Adipocyte (in vitro differentiated cells): ENCODE results near the gene NF2.
A peak's percentile ranks its signal among the peaks of the same experiment; 100 is the strongest.

Experiments
- DNase-seq: peaks from one replicate; pipeline ENCODE4 v3.0.0-alpha.2; 2015; ENCODE audit warnings: low read depth
- H3K27me3 ChIP-seq: replicated peaks from 2 replicates; pipeline ENCODE4 v1.7.0; 2013; ENCODE audit warnings: mild to moderate bottlenecking, low read length, moderate library complexity; ENCODE audit not compliant: control insufficient read depth, insufficient read depth
- H3K36me3 ChIP-seq: 2 replicates; pipeline ENCODE4 v1.7.0; 2013; ENCODE audit warnings: low read length, mild to moderate bottlenecking, moderate library complexity; ENCODE audit not compliant: control insufficient read depth, insufficient read depth, severe bottlenecking
- H3K4me1 ChIP-seq: 2 replicates; pipeline ENCODE4 v1.7.0; 2013; ENCODE audit warnings: mild to moderate bottlenecking, low read length, moderate library complexity; ENCODE audit not compliant: control insufficient read depth, insufficient read depth
- H3K4me3 ChIP-seq: 2 replicates; pipeline ENCODE4 v1.7.0; 2013; ENCODE audit warnings: mild to moderate bottlenecking, low read length, moderate library complexity
- H3K9ac ChIP-seq: 2 replicates; pipeline ENCODE4 v1.7.0; 2013; ENCODE audit warnings: mild to moderate bottlenecking, low read length, moderate library complexity
- H3K9me3 ChIP-seq: 2 replicates; pipeline ENCODE4 v1.7.0; 2013; ENCODE audit warnings: mild to moderate bottlenecking, low read length, moderate library complexity; ENCODE audit not compliant: control insufficient read depth

The NF2 gene

DNA sequence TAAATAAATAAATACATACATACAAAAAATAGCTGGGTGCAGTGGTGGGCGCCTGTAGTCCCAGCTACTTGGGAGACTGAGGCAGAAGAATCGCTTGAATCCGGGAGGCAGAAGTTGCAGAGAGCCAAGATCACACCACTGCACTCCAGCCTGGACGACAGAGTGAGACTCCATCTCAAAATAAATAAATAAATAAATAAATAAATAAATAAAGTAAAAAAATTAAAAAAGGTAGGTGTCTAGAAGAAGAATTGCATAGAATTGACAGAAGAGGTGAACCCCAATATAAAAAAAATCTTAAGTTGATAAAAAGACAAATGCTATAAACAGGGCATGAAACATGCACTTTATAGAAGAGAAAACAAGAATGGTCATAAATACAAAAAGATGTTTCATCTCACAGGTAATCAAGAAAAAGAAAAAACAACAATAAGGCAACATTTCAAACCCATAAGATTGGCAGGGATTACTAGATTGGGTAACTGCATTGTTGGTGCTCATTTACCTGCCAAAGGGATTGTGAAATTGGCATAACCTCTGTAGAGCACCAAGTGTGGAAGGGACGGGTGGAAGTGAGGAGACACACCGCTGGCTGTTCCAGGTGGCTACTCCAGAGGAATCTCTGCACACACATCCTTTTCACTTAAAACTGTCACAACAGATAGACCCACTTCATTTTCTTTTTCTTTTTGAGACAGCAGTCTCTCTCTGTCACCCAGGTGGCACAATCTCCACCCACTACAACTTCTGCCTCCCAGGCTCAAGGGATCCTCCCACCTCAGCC is 44.7 kb downstream of the NF2 start:
- DNase-seq, result no peak
- no peaks in the 10 kb centered on the region for H3K4me1 ChIP-seq
- H3K9ac ChIP-seq, result no peak overlapping the region
- H3K4me3 ChIP-seq, result no peak overlapping the region
- no peaks in the 10 kb centered on the region for H3K27me3 ChIP-seq
- H3K36me3 ChIP-seq, result peaks cover 33% of the 10 kb centered on the region
- H3K9me3 ChIP-seq, result no peaks in the 10 kb centered on the region

DNA sequence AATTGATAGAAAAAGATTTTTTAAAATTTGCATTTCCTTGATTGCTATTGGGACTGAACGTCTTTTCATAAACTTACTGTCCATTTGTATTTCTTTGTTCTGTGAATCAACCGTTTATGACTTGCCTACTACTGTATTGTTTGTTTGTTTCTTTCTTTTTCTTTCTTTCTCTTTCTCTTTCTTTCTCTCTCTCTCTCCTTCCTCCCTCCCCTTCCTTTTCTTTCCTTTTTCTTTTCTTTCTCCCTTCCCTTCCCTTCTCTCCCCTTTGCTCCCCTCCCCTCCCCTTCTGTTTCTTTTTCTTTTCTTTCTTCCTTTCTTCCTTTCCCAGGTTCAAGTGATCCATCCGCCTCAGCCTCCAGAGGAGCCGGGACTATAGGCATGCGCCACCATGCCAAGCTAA is 46.9 kb downstream of the NF2 start:
- Histone ChIP-seq H3K4me3 (no peak overlapping the region), H3K9me3 (no peaks in the 10 kb centered on the region), H3K27me3 (no peaks in the 10 kb centered on the region), H3K9ac (no peak overlapping the region), H3K4me1 (peaks cover 4% of the 10 kb centered on the region), H3K36me3 (peaks cover 39% of the 10 kb centered on the region)
- DNase-seq, result no peak

DNA sequence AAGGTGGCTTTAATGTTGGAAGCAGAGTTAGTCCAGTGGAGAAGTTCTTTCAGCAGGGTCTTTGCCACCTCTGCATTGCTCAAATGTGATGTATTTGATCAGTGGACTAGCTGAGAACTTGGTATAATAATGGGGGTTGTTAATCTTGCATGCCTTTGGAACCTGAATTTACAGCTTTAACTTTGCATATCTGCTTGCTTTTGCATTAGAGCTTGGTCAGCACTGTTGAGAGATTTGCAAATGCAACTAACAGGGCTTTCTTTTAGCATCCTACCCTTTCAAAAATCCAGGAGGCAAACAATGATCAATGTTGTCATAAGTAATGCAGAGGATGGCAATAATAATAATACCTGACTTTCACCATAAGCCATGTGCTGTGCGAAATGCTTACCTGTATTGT is 48.2 kb downstream of the NF2 start:
- peaks cover 4% of the 10 kb centered on the region for H3K4me1 ChIP-seq
- DNase-seq, result no peak
- H3K9me3 ChIP-seq, result no peaks in the 10 kb centered on the region
- no peak overlapping the region for H3K9ac ChIP-seq
- H3K4me3 ChIP-seq, result no peak overlapping the region
- no peaks in the 10 kb centered on the region for H3K27me3 ChIP-seq
- H3K36me3 ChIP-seq, result peaks cover 33% of the 10 kb centered on the region

DNA sequence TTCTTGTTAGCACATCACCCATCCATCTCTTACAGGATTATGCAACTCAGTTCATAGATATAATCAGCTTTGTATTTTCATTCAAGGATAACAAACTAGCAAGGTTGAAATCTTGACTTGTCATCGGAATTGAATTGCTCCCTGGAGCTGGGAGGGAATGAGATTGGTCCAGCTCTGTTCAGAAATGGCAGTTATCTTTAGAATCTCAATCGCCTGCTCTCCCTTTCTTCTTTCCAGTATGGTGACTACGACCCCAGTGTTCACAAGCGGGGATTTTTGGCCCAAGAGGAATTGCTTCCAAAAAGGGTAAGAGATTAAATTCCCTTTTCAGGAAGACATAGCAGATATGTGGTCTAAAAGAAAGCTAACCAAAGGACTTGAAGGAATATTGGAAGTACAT is 51.0 kb downstream of the NF2 start:
- H3K9me3 ChIP-seq, result no peaks in the 10 kb centered on the region
- peaks cover 33% of the 10 kb centered on the region for H3K36me3 ChIP-seq
- no peaks in the 10 kb centered on the region for H3K27me3 ChIP-seq
- H3K4me1 ChIP-seq, result peaks cover 14% of the 10 kb centered on the region
- no peak overlapping the region for H3K9ac ChIP-seq
- DNase-seq, result peak; percentile 17
- H3K4me3 ChIP-seq, result no peak overlapping the region

DNA sequence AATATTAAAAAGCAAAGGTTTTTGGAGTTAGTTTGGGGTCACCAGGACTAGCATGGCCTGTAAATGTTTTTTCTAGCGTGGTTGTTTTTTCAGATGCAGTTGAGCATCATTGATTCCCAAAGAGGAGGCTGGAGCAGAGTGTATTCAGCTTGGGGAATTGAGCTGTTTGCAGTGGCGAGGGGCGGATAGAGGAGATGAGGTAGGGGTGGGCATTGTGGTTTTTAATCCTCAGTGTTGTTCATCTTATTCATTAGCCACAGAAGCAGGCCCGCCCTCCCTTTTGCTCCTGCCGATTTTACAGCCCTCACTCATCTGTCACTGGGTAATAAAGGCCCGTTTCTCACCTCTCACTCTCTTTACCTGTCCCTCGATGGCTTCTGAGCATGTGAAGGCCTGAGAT is 51.4 kb downstream of the NF2 start:
- no peaks in the 10 kb centered on the region for H3K9me3 ChIP-seq
- H3K36me3 ChIP-seq, result peaks cover 36% of the 10 kb centered on the region
- DNase-seq, result no peak
- peaks cover 18% of the 10 kb centered on the region for H3K4me1 ChIP-seq
- no peaks in the 10 kb centered on the region for H3K27me3 ChIP-seq
- H3K4me3 ChIP-seq, result no peak overlapping the region
- no peak overlapping the region for H3K9ac ChIP-seq

DNA sequence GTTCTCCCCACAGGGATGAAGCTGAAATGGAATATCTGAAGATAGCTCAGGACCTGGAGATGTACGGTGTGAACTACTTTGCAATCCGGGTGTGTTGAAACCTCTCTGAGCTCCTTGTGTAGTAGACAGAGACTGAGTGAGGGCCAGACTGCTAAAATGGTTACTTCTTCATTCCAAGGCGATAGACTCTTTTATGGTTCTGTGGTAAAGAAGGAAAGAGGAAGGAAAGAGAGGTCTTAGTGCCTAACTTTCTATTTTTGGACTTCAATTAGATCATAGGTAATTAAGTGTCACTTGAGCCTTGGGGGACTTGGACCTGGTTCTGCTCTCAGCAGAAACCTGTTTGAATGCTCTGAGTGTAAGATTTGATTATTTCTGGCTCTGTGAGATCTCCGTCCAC is 54.7 kb downstream of the NF2 start:
- no peak for DNase-seq
- H3K4me1 ChIP-seq, result peaks cover 27% of the 10 kb centered on the region
- no peak overlapping the region for H3K4me3 ChIP-seq

DNA sequence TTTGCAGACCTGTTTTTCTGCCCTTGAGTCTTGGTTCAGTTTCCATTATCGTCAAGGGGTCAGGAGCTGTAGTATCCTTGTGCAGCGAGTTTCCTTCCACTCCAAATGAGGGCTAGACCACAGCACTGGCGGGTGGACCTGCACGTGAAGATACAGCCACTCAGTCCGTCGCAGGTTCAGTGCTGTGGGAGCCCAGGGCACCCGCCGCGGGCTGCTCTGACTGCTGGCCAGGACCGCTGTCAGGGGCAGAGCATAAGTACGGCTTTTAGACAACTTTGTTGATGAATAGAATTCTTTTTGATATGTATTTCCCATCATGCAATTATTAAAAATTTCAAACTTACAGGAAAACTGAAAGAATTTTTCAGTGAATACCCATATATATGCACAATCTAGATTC is 56.6 kb downstream of the NF2 start:
- Histone ChIP-seq H3K27me3 (no peaks in the 10 kb centered on the region), H3K9me3 (no peaks in the 10 kb centered on the region), H3K9ac (no peak overlapping the region), H3K4me3 (no peak overlapping the region), H3K36me3 (peaks cover 51% of the 10 kb centered on the region), H3K4me1 (peaks cover 23% of the 10 kb centered on the region)
- no peak for DNase-seq

More for the DNA sequence above, 54.7 kb downstream of the NF2 start:
- Histone ChIP-seq H3K27me3 (no peaks in the 10 kb centered on the region), H3K9ac (no peak overlapping the region), H3K9me3 (no peaks in the 10 kb centered on the region), H3K36me3 (peaks cover 45% of the 10 kb centered on the region)

DNA sequence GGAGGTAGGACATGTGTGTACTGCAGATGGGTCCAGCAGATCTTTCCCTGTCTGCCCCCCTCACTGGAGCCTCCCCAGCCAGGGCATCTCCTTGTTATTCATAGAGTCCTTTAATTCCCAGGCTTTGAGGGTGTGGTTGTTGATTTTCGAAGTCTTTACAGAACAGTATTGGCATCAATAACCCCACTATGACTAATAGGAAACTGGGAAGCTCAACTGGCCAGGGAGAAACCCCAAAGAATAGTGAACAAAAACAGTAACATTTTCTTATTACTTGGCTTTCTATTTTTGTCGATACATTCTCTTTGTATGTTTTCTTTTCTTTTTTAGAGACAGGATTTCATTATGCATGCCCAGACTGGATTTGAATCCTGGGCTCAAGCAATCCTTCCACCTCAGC is 57.9 kb downstream of the NF2 start:
- Histone ChIP-seq H3K4me3 (no peak overlapping the region), H3K9ac (peak overlapping the region; percentile 18), H3K4me1 (peaks cover 23% of the 10 kb centered on the region), H3K9me3 (no peaks in the 10 kb centered on the region), H3K36me3 (peaks cover 54% of the 10 kb centered on the region), H3K27me3 (no peaks in the 10 kb centered on the region)
- peak; percentile 8 for DNase-seq

DNA sequence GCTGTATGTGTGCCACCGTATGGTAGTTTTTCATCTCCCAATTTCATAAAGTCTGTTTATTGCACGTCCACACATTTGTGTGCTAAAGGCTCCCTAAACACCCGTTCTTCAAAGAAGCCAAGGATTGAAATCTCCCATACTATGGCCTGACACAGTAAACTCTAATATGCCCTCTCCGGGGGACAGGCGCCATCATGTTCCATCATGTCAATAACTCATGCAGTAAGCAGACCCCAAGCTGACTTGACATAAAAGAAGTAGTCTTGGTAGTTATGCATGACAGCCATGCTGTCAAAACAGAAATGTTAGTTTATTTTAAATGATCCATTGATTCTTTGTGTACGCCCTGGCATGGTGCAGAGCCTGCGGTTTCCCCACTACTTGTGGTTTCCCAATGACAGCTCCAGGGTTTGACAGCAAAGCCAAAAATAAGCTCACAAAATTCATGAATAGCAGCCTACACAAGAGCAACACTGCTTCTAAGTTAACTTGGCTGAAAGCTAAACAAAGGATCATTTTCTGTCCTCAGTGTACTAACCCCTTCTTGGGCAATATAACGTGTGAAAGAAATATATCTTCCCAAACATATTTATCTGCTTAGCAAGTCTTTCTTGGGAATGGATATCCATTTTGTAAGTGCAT is 59.9 kb downstream of the NF2 start:
- Histone ChIP-seq H3K4me3 (no peak overlapping the region), H3K9me3 (no peaks in the 10 kb centered on the region), H3K9ac (no peak overlapping the region), H3K4me1 (peaks cover 23% of the 10 kb centered on the region), H3K36me3 (peaks cover 53% of the 10 kb centered on the region), H3K27me3 (no peaks in the 10 kb centered on the region)
- no peak for DNase-seq

DNA sequence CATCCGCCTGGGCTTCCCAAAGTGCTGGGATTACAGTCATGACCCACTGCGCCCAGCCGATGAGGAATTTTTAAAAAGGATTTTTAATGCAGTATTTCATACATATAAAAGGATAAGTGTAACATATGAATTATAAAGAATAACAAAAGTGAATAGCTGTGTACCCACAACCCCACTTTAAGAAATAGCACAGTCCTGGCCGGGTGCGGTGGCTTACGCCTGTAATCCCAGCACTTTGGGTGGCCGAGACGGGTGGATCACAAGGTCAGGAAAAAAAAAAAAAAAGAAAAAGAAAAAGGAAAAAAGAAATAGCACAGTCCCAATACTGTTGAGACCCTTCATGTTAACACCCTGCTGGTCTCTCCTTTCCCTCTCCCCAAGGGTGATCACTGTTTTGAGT is 62.1 kb downstream of the NF2 start:
- H3K9ac ChIP-seq, result no peak overlapping the region
- H3K27me3 ChIP-seq, result no peaks in the 10 kb centered on the region
- H3K4me1 ChIP-seq, result peaks cover 8% of the 10 kb centered on the region
- DNase-seq, result no peak
- H3K4me3 ChIP-seq, result no peak overlapping the region
- peaks cover 69% of the 10 kb centered on the region for H3K36me3 ChIP-seq
- no peaks in the 10 kb centered on the region for H3K9me3 ChIP-seq

DNA sequence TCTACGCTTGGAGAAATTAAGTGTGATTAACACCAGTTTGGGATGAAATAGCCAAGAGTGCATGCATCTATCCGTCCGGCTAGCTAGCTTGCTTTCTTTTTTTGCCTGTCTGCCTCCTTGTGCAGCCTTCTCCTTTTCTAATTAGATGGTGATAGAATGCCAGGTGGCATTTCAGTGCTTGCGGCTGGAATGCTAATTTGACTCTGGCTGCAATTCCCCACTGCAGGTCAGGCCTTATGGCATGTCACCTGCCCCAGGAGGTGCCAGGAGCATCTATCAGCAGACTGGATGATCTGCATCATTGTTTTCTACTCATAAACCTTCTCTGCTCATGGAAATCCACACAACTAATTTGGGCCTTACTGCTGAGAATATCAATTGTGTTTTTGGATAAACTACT is 65.2 kb downstream of the NF2 start:
- Histone ChIP-seq H3K4me3 (no peak overlapping the region), H3K4me1 (no peaks in the 10 kb centered on the region), H3K9me3 (no peaks in the 10 kb centered on the region), H3K9ac (no peak overlapping the region), H3K36me3 (peaks cover 67% of the 10 kb centered on the region), H3K27me3 (no peaks in the 10 kb centered on the region)
- DNase-seq, result no peak
